SKM-1 (cell line): ENCODE results near the gene ZDHHC9.

Experiments
- DNase-seq: peaks from one replicate; lab custom pipeline; 2025; ENCODE audit not compliant: unreplicated experiment; lab: John Stamatoyannopoulos, UW

ZDHHC9 gene

DNA sequence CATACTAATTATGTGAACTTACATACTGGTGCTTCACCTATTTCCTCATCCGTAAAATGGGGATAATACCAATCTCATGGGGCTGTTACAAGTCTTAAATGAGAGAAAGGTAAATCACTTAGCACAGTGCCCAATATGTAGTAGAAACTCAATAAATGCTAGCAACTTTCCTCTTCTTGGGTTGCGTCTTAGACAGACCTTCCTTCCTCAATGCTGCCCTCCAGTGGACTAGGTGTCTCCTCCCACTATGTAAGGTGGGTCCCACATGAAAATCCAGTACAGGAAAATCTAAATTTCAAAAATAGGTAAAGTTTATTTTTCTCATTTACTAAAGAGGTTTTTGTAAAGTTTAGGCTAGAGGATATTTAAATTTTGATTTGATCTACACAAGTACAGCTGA lies 20.6 kb downstream of the ZDHHC9 start:
- DNase-seq, result peak; percentile 2

- DNase-seq, result no peak
Measured at GRCh38 chrX:129818123-129818522, 25.6 kb downstream of the ZDHHC9 start.

DNA sequence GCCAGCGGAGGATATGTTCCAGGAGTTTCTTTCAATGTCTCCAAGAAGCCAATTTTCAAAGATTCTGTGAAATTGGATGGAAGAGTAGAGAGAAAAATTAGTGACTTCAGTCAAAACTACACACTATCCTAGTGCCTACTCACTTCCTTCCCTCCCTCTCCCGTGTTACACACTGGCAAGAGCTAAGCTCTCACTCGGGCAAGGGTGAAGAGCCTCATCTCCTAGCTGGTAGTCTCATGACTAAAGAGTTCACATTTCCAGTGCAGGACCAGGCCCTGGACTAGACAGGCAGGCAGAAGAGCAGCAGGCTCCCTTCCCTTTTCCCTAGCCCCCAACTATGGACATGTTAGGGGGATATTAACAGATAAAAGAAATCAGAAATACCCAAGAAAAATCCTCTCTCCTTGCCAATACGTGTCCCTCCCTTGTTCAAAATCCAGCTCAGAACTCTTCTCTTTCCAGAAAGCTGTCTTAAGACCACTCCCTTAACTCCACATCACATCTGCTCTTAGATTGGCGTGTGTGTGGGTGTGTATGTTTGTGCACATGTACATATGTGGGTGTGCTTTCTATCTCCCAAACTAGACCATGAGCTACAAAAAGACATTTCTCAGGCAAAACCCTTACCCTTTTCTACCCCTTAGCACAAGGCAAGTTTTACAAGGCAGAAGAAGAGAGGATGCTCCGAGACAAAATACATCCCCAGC lies 29.9 kb downstream of the ZDHHC9 start:
- no peak for DNase-seq

- peak; percentile 5 for DNase-seq
Measured at GRCh38 chrX:129808829-129809796, 34.6 kb downstream of the ZDHHC9 start.

DNA sequence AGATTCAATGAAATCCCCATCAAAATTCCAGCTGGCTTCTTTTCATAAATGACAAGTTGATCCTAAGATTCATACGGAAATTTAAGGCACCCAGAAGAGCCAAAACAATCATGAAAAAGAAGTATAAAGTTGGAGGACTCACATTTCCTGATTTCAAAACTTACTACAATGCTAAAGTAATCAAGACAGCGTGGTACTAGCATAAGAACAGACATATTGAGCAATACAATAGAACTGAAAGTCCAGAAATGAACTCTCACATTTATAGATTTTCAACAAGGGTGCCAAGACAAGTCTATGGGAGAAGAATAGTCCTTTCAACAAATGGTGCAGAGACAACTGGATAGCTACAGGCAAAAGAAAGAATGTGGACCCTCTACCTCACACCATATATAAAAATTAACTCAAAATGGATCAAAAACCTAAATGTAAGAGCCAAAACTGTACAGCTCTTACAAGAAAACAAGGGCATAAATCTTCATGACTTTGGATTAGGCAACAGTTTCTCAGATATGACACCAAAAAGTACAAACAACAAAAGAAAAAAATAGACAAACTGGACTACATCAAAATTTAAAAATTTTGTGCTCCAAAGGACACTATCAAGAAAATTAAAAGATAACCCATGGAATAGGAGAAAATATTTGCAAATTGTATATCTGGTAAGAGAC lies 35.4 kb downstream of the ZDHHC9 start:
- no peak for DNase-seq

DNA sequence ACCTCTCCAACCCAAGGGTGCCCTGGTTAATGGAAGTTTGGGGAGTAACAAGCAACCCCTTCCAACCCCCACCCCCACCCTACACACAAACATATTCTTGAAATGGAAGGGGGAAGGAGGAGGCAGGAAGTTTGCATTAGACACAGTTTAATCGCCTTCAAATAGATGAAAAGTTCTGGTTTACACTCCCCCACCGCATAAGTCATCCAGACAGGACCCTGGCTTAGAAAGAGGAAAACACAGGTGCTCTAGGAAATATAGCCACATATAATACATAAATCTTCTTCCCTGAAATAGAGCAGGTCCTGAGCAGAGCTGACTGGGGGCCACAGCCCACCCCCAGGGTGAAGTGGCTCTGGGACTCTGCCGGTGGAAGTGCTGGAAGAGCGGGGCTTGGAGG lies 38.9 kb downstream of the ZDHHC9 start:
- DNase-seq, result no peak

GRCh38 chrX:129802863-129803262 lies 40.8 kb downstream of the ZDHHC9 start:
- DNase-seq, result no peak

DNA sequence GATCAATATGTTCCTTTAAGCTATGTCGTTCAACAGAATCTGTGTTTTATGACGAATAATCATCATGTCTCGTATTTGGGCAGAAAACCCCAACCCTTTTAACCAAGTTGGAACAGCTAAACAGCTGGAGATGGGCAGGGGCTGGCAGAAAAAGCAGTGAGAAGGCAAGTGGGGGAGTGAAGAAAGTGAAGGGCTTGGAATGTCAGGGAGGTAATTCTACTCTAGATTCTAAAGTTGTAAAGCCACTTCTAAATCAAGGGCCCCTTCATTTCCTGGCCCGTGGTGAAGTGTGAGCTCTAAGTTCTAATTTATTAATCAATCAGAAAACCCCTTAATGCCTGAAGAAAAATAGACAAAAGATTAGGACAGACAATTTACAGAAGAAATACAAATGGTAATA lies 43.5 kb downstream of the ZDHHC9 start:
- DNase-seq, result no peak

DNA sequence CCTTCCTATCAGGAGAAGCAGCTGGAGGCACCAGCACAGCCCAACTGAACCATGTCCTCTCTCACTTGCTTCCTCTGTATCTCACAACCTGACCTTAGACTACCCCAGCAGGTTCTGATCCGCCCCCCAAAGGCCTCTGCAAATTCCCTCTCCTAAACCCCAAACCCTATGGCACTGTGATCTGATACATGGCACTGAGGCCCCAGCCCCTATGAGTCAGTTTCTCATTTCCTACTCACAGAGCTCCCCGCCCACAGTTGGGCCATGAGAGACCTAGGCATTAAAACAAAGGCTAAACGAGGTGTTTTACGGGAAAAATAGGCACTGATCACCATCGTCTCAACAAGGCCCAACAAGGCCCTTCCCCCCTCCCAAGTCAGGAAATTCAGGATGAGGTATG lies 44.8 kb downstream of the ZDHHC9 start:
- DNase-seq, result no peak

GRCh38 chrX:129798456-129798855 lies 45.2 kb downstream of the ZDHHC9 start:
- DNase-seq, result no peak

- DNase-seq, result no peak
Measured at GRCh38 chrX:129797251-129797906, 46.3 kb downstream of the ZDHHC9 start.

GRCh38 chrX:129795584-129795983 lies 48.1 kb downstream of the ZDHHC9 start:
- no peak for DNase-seq

DNA sequence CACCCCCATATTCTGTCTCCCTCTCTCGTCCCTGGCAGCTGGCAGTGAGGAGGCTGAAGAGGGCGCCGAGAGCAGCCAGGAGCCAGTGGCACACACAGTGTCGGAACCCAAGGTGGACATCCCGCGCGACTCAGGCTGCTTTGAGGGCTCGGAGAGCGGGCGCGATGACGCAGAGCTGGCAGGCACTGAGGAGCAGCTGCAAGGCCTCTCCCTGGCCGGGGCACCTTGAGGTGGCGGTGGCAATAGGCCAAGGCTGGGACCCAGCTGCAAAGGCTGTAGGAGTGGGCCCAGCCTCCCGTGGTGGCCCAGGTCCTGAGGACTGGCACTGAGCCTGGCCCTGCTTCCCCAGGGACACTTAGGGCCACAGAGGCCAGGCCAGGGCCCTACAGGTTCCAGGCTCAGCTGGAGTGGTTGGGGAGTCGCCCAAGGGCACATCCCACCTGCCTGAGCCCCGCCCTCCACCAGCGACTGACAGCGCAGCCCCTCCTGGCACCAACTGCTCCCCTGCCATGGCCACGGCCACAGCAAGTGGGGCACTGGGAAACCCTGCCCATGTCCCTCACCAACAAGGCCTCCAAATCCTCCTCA lies 50.0 kb downstream of the ZDHHC9 start:
- no peak for DNase-seq

GRCh38 chrX:129792586-129793291 lies 50.9 kb downstream of the ZDHHC9 start:
- DNase-seq, result no peak

GRCh38 chrX:129791961-129792570 lies 51.6 kb downstream of the ZDHHC9 start:
- DNase-seq, result no peak

DNA sequence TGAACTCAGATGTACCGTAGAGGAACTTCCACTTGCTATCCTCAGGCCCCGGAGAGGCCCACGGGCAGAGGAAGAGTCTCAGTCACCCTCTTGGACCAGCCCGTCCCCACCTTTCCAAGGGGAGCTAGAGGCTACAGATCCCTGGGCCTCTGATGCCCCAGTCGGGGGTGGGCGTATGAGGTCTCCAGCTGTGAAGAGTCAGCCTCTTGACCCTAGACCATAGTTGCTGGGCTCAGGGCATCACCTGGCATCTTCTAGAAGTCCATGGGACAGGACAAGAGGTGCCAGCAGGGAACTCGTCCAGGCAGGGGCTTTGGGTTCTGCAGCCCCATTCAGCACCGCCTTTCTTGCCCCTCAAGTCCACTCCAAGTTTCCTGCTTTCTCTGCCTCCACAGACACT lies 52.4 kb downstream of the ZDHHC9 start:
- DNase-seq, result peak; percentile 12

GRCh38 chrX:129790808-129791207 lies 52.9 kb downstream of the ZDHHC9 start:
- no peak for DNase-seq

- no peak for DNase-seq
Measured at GRCh38 chrX:129790146-129790545, 53.5 kb downstream of the ZDHHC9 start.

- DNase-seq, result no peak
Measured at GRCh38 chrX:129788527-129788926, 55.2 kb downstream of the ZDHHC9 start.
